ENCODE results near the gene SPACDR. TPM values are rescaled to one million over a fixed set of nuclear protein-coding genes. Genes with fewer than 3 reads are reported as not detected.
A peak's percentile ranks its signal among the peaks of the same experiment; 100 is the strongest.

Gene SPACDR
- total RNA-seq, 1 donor from 2014 or later, result 2.5 TPM

GRCh38 chr7:100466653-100467605, 2.9 kb upstream of the SPACDR start:
- no peaks in the 10 kb centered on the region for H3K9me3 ChIP-seq (ENCODE audit: insufficient read depth, low read depth, low read length)
- no peaks in the 10 kb centered on the region for H3K36me3 ChIP-seq (ENCODE audit: insufficient read depth, low read length)
- H3K27ac ChIP-seq (ENCODE audit: low read depth, low read length), result no peak overlapping the region
- Mint-ChIP-seq H3K27ac (ENCODE audit: unreplicated experiment) (no peak overlapping the region), H3K4me1 (ENCODE audit: low read depth, unreplicated experiment) (peaks cover 2% of the 10 kb centered on the region), H3K4me3 (ENCODE audit: unreplicated experiment) (no peak overlapping the region), H3K27me3 (ENCODE audit: low read depth, unreplicated experiment) (no peaks in the 10 kb centered on the region), H3K9me3 (ENCODE audit: unreplicated experiment) (no peaks in the 10 kb centered on the region), H3K36me3 (ENCODE audit: low read depth, unreplicated experiment) (peaks cover 8% of the 10 kb centered on the region)
- TF ChIP-seq EZH2 (IDR thresholded peaks at IDR 0.05; ENCODE audit: insufficient read depth, low read length), result no peak
- TF ChIP-seq CTCF (IDR thresholded peaks at IDR 0.05; ENCODE audit: insufficient read depth, low read depth, low read length), result no peak
- no peak overlapping the region for H2AFZ ChIP-seq (ENCODE audit: low read depth, low read length)
- no peak overlapping the region for H3K4me3 ChIP-seq (ENCODE audit: insufficient read depth, low read depth, low read length)
- FAIRE-seq (no peak), DNase-seq (ENCODE audit: low read depth) (no peak)
- no peaks in the 10 kb centered on the region for H3K79me2 ChIP-seq (ENCODE audit: insufficient read depth, low read length)
- no peak overlapping the region for H3K4me2 ChIP-seq (ENCODE audit: low read length)
- H3K4me1 ChIP-seq (ENCODE audit: insufficient read depth, low read length), result peaks cover 18% of the 10 kb centered on the region
- no peaks in the 10 kb centered on the region for H3K27me3 ChIP-seq (ENCODE audit: insufficient read depth, low read length)
- peaks cover 31% of the 10 kb centered on the region for H4K20me1 ChIP-seq (ENCODE audit: insufficient read depth, low read length)
- no peak overlapping the region for H3K9ac ChIP-seq (ENCODE audit: low read length)

GRCh38 chr7:100465702-100466311, 1.7 kb upstream of the SPACDR start:
- no peak overlapping the region for H3K9ac ChIP-seq (ENCODE audit: low read length)
- H3K36me3 ChIP-seq (ENCODE audit: insufficient read depth, low read length), result no peaks in the 10 kb centered on the region
- H3K4me1 Mint-ChIP-seq (ENCODE audit: low read depth, unreplicated experiment), result peaks cover 2% of the 10 kb centered on the region
- H3K79me2 ChIP-seq (ENCODE audit: insufficient read depth, low read length), result no peaks in the 10 kb centered on the region
- peaks cover 18% of the 10 kb centered on the region for H3K4me1 ChIP-seq (ENCODE audit: insufficient read depth, low read length)
- H3K9me3 ChIP-seq (ENCODE audit: insufficient read depth, low read depth, low read length), result no peaks in the 10 kb centered on the region
- no peak overlapping the region for H3K4me3 ChIP-seq (ENCODE audit: insufficient read depth, low read depth, low read length)
- H3K27me3 ChIP-seq (ENCODE audit: insufficient read depth, low read length), result no peaks in the 10 kb centered on the region
- peak; percentile 55 for DNase-seq (ENCODE audit: low read depth)
- peak overlapping the region; percentile 14 for H3K27ac Mint-ChIP-seq (ENCODE audit: unreplicated experiment)
- no peaks in the 10 kb centered on the region for H3K9me3 Mint-ChIP-seq (ENCODE audit: unreplicated experiment)
- no peak overlapping the region for H3K4me3 Mint-ChIP-seq (ENCODE audit: unreplicated experiment)
- H3K27ac ChIP-seq (ENCODE audit: low read depth, low read length), result no peak overlapping the region
- TF ChIP-seq EZH2 (IDR thresholded peaks at IDR 0.05; ENCODE audit: insufficient read depth, low read length), result no peak
- TF ChIP-seq CTCF (IDR thresholded peaks at IDR 0.05; ENCODE audit: insufficient read depth, low read depth, low read length), result peak; percentile 40
- H2AFZ ChIP-seq (ENCODE audit: low read depth, low read length), result no peak overlapping the region
- FAIRE-seq, result no peak
- H4K20me1 ChIP-seq (ENCODE audit: insufficient read depth, low read length), result peaks cover 25% of the 10 kb centered on the region
- peak overlapping the region; percentile 44 for H3K4me2 ChIP-seq (ENCODE audit: low read length)
- H3K27me3 Mint-ChIP-seq (ENCODE audit: low read depth, unreplicated experiment), result no peaks in the 10 kb centered on the region
- H3K36me3 Mint-ChIP-seq (ENCODE audit: low read depth, unreplicated experiment), result peaks cover 7% of the 10 kb centered on the region
